Right lobe of liver (tissue), 4 donors: ENCODE measurements around the gene OSBPL5.

Experiments used
- POLR2A ChIP-seq: fragments of 450-650 bp; IDR thresholded peaks from one replicate; pipeline ENCODE4 v1.6.1; 2017; ENCODE audit warnings: antibody characterized with exemption, mild to moderate bottlenecking
- TF ChIP-seq, protein P1 (sequence below), 4 donors: fragments of 200-600 bp in 3 of 4; fragments of 450-650 bp in 1 of 4; IDR thresholded peaks; one replicate each; pipeline versions ENCODE4 v1.5.1 to v1.8.0; 2016 to 2022; ENCODE audit warnings: antibody characterized with exemption in 4 of 4, mild to moderate bottlenecking in 2 of 4
- donor health status: DM: no; HTN: no; CAD: no.
- donor health status: DM: no; HTN: no; CAD: no.
- donor health status: DM: no; HTN: yes; CAD: no.

DNA sequence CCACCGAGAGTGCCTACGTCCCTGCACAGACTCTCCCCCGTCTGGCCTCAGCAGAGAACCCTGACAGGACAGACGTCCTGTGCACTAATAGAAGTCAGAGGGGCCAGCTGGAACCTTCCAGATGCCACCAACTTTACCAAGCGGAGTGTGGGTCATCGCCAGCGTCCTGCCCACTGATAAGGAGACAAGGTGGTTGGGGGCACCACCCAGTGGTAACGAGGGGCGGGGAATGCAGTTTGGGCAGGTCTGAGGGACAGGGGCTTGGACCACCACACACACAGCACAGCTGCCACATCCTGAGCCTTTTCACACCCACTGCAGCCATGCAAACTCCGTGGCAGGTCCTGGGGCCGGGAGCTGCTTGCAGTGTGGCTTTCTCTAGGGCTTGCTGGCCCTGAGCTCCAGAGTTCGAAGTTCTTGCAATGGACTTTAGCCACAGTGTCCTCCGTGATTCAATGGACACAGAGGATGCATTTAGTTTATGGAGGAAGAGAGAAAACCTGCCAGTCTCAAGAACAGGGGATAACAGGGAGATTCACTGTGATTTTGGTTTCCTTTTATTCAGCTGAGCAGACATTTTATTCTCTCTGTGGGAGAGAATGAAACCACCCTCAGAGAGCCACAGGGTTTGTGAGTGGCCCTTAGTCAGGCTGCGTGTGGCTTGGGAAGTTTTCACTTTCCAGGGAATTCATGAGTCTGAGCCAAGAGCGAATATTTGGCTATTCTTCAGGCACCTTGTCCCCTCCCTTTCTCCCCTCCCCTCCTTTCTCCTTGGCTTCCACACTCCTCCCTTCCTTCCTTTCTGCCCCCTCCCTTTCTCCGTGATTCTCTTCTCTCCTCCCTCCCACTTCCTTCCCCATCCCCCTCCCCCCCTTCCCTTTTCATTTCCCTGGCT lies 40.4 kb upstream of the OSBPL5 start:
- TF ChIP-seq POLR2A: no peak
- TF ChIP-seq, protein P1, sequence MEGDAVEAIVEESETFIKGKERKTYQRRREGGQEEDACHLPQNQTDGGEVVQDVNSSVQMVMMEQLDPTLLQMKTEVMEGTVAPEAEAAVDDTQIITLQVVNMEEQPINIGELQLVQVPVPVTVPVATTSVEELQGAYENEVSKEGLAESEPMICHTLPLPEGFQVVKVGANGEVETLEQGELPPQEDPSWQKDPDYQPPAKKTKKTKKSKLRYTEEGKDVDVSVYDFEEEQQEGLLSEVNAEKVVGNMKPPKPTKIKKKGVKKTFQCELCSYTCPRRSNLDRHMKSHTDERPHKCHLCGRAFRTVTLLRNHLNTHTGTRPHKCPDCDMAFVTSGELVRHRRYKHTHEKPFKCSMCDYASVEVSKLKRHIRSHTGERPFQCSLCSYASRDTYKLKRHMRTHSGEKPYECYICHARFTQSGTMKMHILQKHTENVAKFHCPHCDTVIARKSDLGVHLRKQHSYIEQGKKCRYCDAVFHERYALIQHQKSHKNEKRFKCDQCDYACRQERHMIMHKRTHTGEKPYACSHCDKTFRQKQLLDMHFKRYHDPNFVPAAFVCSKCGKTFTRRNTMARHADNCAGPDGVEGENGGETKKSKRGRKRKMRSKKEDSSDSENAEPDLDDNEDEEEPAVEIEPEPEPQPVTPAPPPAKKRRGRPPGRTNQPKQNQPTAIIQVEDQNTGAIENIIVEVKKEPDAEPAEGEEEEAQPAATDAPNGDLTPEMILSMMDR (IDR thresholded peaks at IDR 0.05): no peak
